Measurements from ENCODE around the gene RMP24.

RMP24 gene

GRCh38 chr18:35949903-35950627, 22.4 kb upstream of the RMP24 start:
- Histone ChIP-seq H3K27ac (no peak overlapping the region), H3K36me3 (no peaks in the 10 kb centered on the region), H3K9me3 (ENCODE audit: low read depth) (no peaks in the 10 kb centered on the region), H3K27me3 (no peaks in the 10 kb centered on the region), H3K4me1 (ENCODE audit: low read depth) (no peaks in the 10 kb centered on the region), H3K4me3 (peak overlapping the region; percentile 52)
- peak; percentile 94 for TF ChIP-seq CTCF (IDR thresholded peaks at IDR 0.05; ENCODE audit: low read depth, low read length)
- peak; percentile 76 to 87 for DNase-seq (ENCODE audit: low read depth in 1 of 2, low spot score in 1 of 2)

DNA sequence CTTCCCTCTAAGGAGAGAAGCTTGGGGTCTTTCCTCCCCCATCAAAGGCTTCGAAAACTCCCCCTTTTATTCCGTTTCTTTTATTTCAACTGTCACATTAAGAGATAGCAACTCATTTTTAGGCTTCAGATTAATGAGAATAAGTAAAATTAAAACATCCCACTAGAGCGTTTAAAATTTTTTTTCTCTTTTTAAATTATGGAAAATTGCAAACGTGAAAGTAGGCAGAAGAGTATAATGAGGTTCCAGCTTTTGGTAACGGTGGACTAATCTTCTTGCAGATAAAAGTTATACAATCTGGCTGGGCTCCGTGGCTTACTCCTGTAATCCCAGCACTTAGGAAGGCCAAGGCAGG, 21.9 kb upstream of the RMP24 start:
- no peaks in the 10 kb centered on the region for H3K36me3 ChIP-seq
- no peak overlapping the region for H3K27ac ChIP-seq
- H3K9me3 ChIP-seq (ENCODE audit: low read depth), result no peaks in the 10 kb centered on the region
- no peaks in the 10 kb centered on the region for H3K27me3 ChIP-seq
- TF ChIP-seq CTCF (IDR thresholded peaks at IDR 0.05; ENCODE audit: low read depth, low read length), result no peak
- DNase-seq (ENCODE audit: low read depth in 1 of 2, low spot score in 1 of 2), result no peak
- H3K4me1 ChIP-seq (ENCODE audit: low read depth), result no peaks in the 10 kb centered on the region
- H3K4me3 ChIP-seq, result peak overlapping the region; percentile 52

DNA sequence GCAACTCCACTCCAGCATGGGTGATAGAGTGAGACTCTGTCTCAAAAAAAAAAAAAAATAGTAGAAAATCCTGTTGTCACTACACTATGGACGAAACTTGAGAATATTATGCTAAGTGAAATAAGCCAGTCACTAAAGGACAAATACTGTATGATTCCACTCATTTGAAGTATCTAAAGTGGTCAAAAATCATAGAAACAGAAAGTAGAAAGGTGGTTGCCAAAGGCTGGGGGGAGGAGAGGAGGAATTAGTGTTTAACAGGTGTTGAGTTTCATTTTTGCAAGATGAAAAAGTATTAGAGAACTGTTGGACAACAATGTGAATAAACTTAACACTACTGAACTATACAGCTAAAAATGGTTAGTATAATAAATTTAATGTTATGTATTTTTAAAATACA, 18.8 kb upstream of the RMP24 start:
- Histone ChIP-seq H3K4me1 (ENCODE audit: low read depth) (no peaks in the 10 kb centered on the region), H3K4me3 (no peak overlapping the region), H3K27me3 (no peaks in the 10 kb centered on the region), H3K9me3 (ENCODE audit: low read depth) (no peaks in the 10 kb centered on the region), H3K27ac (no peak overlapping the region), H3K36me3 (no peaks in the 10 kb centered on the region)
- no peak for DNase-seq (ENCODE audit: low read depth in 1 of 2, low spot score in 1 of 2)
- no peak for TF ChIP-seq CTCF (IDR thresholded peaks at IDR 0.05; ENCODE audit: low read depth, low read length)

DNA sequence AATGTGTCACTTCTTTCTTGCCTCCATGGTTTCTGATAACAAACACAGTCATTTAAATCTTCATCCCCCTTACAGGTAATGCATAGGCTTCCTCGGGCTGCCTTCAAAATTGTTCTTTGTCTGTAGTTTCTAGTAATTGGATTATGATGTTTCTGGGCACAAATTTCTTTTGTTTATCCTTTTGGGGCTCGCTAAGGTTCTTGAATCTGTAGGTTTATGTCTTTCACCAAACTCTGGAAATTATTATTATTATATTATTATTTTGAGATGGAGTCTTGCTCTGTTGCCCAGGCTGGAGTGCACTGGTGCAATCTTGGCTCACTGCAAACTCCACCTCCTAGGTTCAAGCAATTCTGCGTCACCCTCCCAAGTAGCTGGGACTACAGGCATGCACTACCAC, 16.3 kb upstream of the RMP24 start:
- Histone ChIP-seq H3K27me3 (no peaks in the 10 kb centered on the region), H3K36me3 (no peaks in the 10 kb centered on the region), H3K27ac (no peak overlapping the region), H3K4me1 (ENCODE audit: low read depth) (no peaks in the 10 kb centered on the region), H3K9me3 (ENCODE audit: low read depth) (no peaks in the 10 kb centered on the region), H3K4me3 (no peak overlapping the region)
- DNase-seq (ENCODE audit: low read depth in 1 of 2, low spot score in 1 of 2), result no peak
- no peak for TF ChIP-seq CTCF (IDR thresholded peaks at IDR 0.05; ENCODE audit: low read depth, low read length)

DNA sequence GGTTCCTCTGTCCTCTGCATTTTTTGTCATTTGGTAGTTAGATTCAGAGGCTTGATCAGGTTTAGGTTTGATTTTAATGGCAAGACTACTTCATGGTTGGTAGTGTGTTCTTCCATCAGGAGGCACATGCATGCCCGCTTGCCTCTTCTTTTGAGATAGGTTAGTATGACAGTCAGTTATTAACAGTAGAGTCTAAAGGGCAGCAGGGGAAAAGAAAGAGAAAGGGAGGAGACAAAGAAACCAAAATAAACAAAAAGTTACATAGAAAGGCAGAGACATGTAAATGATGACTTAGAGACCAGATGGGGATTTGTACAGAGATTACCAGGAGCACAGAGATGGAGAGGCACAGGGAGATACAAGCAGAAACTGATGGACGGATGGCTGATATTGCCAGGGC, 10.2 kb upstream of the RMP24 start:
- Histone ChIP-seq H3K36me3 (no peaks in the 10 kb centered on the region), H3K27ac (no peak overlapping the region), H3K9me3 (ENCODE audit: low read depth) (no peaks in the 10 kb centered on the region), H3K4me1 (ENCODE audit: low read depth) (no peaks in the 10 kb centered on the region), H3K4me3 (no peak overlapping the region), H3K27me3 (no peaks in the 10 kb centered on the region)
- TF ChIP-seq CTCF (IDR thresholded peaks at IDR 0.05; ENCODE audit: low read depth, low read length), result no peak
- no peak for DNase-seq (ENCODE audit: low read depth in 1 of 2, low spot score in 1 of 2)

Measured in cardiac muscle cell (in vitro differentiated cells and primary cell).